SK-N-SH (cell line): ENCODE measurements around the gene KIDINS220. TPM values are rescaled to one million over a fixed set of nuclear protein-coding genes. Genes with fewer than 3 reads are reported as not detected.
A peak's percentile ranks its signal among the peaks of the same experiment; 100 is the strongest.

Experiments
- CTCF ChIA-PET: fragments of 300-600, 350-600 bp; formaldehyde crosslinking; extraction: SDS; loops from one replicate; lab custom pipeline; 2021; lab: Yijun Ruan, JAX
- POLR2A ChIA-PET: fragments of 350-600 bp; sonication (Branson Sonifier 250); formaldehyde crosslinking; extraction: SDS; loops from one replicate; lab custom pipeline; 2020; ENCODE audit warnings: antibody characterized with exemption, inconsistent platforms; lab: Yijun Ruan, JAX
- DNase-seq: peaks from one replicate; pipeline ENCODE4 v3.0.0; 2012
- H2AFZ ChIP-seq: fragments of 200-600 bp; sonication (generic); 2 replicates; pipeline ENCODE4 v1.8.1; 2016; ENCODE audit warnings: antibody characterized with exemption, mild to moderate bottlenecking, low read depth
- H3F3A ChIP-seq: fragments of 200-600 bp; sonication (generic); replicated peaks from 2 replicates; pipeline ENCODE3; 2016; ENCODE audit warnings: antibody characterized with exemption, mild to moderate bottlenecking; ENCODE audit not compliant: insufficient read depth
- H3K27ac ChIP-seq, 2 experiments: fragments of 200-500 bp in 1 of 2; fragments of 200-600 bp in 1 of 2; sonication (Bioruptor generic) in 1 of 2; sonication (generic), shearing (Covaris generic) in 1 of 2; 2 replicates each; pipeline versions ENCODE4 v1.5.1 to v1.6.1; 2014 to 2016; ENCODE audit warnings: low read depth in 2 of 2, inconsistent platforms in 1 of 2, low read length in 1 of 2, mild to moderate bottlenecking in 1 of 2, mixed read lengths in 1 of 2
- H3K27me3 ChIP-seq: fragments of 200-600 bp; sonication (generic), shearing (Covaris generic); 2 replicates; pipeline ENCODE4 v1.6.1; 2016; ENCODE audit warnings: mixed run types; ENCODE audit not compliant: insufficient read depth
- H3K36me3 ChIP-seq, 2 experiments: fragments of 200-500 bp in 1 of 2; fragments of 200-600 bp in 1 of 2; sonication (Bioruptor generic) in 1 of 2; sonication (generic) in 1 of 2; replicated peaks in 1 of 2; 2 replicates each; pipeline versions ENCODE3 to v1.5.1; 2014 to 2016; ENCODE audit warnings: low read length in 1 of 2, mild to moderate bottlenecking in 1 of 2; ENCODE audit not compliant: insufficient read depth in 2 of 2, control insufficient read depth in 1 of 2
- H3K4me1 ChIP-seq, 2 experiments: fragments of 200-500 bp in 1 of 2; fragments of 200-600 bp in 1 of 2; sonication (Bioruptor generic) in 1 of 2; sonication (generic), shearing (Covaris generic) in 1 of 2; 2 replicates each; pipeline versions ENCODE4 v1.5.1 to v1.6.1; 2014 to 2016; ENCODE audit warnings: low read depth in 1 of 2, low read length in 1 of 2, mixed run types in 1 of 2; ENCODE audit not compliant: insufficient read depth in 2 of 2, control insufficient read depth in 1 of 2
- H3K4me2 ChIP-seq: fragments of 200-600 bp; sonication (generic), shearing (Covaris generic); 2 replicates; pipeline ENCODE4 v1.6.1; 2017; ENCODE audit warnings: mixed run types
- H3K4me3 ChIP-seq, 2 experiments: fragments of 200-500 bp in 1 of 2; fragments of 200-600 bp in 1 of 2; sonication (Bioruptor generic) in 1 of 2; sonication (generic), shearing (Covaris generic) in 1 of 2; 2 replicates each; pipeline versions ENCODE4 v1.5.1 to v1.8.1; 2014 to 2016; ENCODE audit warnings: low read depth in 2 of 2, inconsistent platforms in 1 of 2, low read length in 1 of 2, mild to moderate bottlenecking in 1 of 2, mixed read lengths in 1 of 2, moderate library complexity in 1 of 2
- H3K79me2 ChIP-seq: fragments of 200-600 bp; sonication (generic); 2 replicates; pipeline ENCODE4 v1.8.1; 2017; ENCODE audit warnings: mild to moderate bottlenecking; ENCODE audit not compliant: insufficient read depth
- H3K9ac ChIP-seq: fragments of 200-600 bp; sonication (generic); 2 replicates; pipeline ENCODE4 v1.6.1; 2017; ENCODE audit warnings: mixed run types
- H3K9me2 ChIP-seq: fragments of 200-600 bp; sonication (generic); 2 replicates; pipeline ENCODE4 v1.6.1; 2017; ENCODE audit warnings: mixed run types
- H3K9me3 ChIP-seq: fragments of 200-600 bp; sonication (generic); 2 replicates; pipeline ENCODE4 v1.6.1; 2017; ENCODE audit warnings: mixed run types, mild to moderate bottlenecking, moderate library complexity
- H4K20me1 ChIP-seq: fragments of 200-600 bp; sonication (generic); 2 replicates; pipeline ENCODE4 v1.6.1; 2017; ENCODE audit warnings: mild to moderate bottlenecking, mixed run types; ENCODE audit not compliant: insufficient read depth
- ELF1 ChIP-seq: IDR thresholded peaks from 2 replicates; pipeline ENCODE4 v1.4.0; 2012
- FOXJ3 ChIP-seq: sonication (generic); formaldehyde crosslinking; IDR thresholded peaks from 2 replicates; pipeline ENCODE4 v1.5.1; 2020; ENCODE audit warnings: mild to moderate bottlenecking, missing genetic modification reagents
- MEF2A ChIP-seq: IDR thresholded peaks from 2 replicates; pipeline ENCODE4 v1.4.0; 2012; ENCODE audit warnings: low read depth, borderline replicate concordance
- MXI1 ChIP-seq: IDR thresholded peaks from 2 replicates; pipeline ENCODE4 v1.6.1; 2012; ENCODE audit warnings: mild to moderate bottlenecking, low read depth, low read length, improper control_type of control experiment
- NFIC ChIP-seq: IDR thresholded peaks from 2 replicates; pipeline ENCODE4 v1.4.0; 2012; ENCODE audit warnings: borderline replicate concordance
- NRF1 ChIP-seq: IDR thresholded peaks from 2 replicates; pipeline ENCODE4 v1.6.1; 2012; ENCODE audit warnings: low read depth, mild to moderate bottlenecking, low read length
- POLR2AphosphoS5 ChIP-seq: IDR thresholded peaks from 2 replicates; pipeline ENCODE4 v1.6.1; 2012; ENCODE audit warnings: low read depth, low read length
- RCOR1 ChIP-seq: fragments of 150-350 bp; IDR thresholded peaks from 2 replicates; pipeline ENCODE4 v1.6.1; 2017; ENCODE audit warnings: antibody characterized with exemption, low read length
- RXRA ChIP-seq: IDR thresholded peaks from 2 replicates; pipeline ENCODE4 v1.4.0; 2012; ENCODE audit warnings: low read depth, mild to moderate bottlenecking, borderline replicate concordance
- SIN3A ChIP-seq: IDR thresholded peaks from 2 replicates; pipeline ENCODE4 v1.6.1; 2012; ENCODE audit warnings: low read depth, mild to moderate bottlenecking, low read length, moderate library complexity, borderline replicate concordance
- TAF1 ChIP-seq: IDR thresholded peaks from 2 replicates; pipeline ENCODE4 v1.6.1; 2012; ENCODE audit warnings: low read depth, mild to moderate bottlenecking, low read length, moderate library complexity, borderline replicate concordance
- TEAD4 ChIP-seq: IDR thresholded peaks from 2 replicates; pipeline ENCODE4 v1.4.0; 2012; ENCODE audit warnings: mild to moderate bottlenecking, borderline replicate concordance; ENCODE audit not compliant: insufficient read depth
- YY1 ChIP-seq: IDR thresholded peaks from 2 replicates; pipeline ENCODE4 v1.4.0; 2012; ENCODE audit warnings: low read depth, mild to moderate bottlenecking
- WGBS: methylation state at CpG from one replicate; pipeline ENCODE4 v1.1.6; 2017; ENCODE audit warnings: low lambda C conversion rate; 5-methylcytosine and 5-hydroxymethylcytosine counted together
- polyA plus RNA-seq, 3 experiments: library from polyadenylated mRNA; depleted of rRNA; stranded (reverse); fragments of >200 nt; gene quantifications; 2 replicates each; pipeline ENCODE4 v1.2.3, GENCODE V29; 2012
- TF ChIP-seq, protein P1 (sequence below): IDR thresholded peaks from 2 replicates; pipeline ENCODE4 v1.6.1; 2012; ENCODE audit warnings: mild to moderate bottlenecking, low read depth, low read length, moderate library complexity
- TF ChIP-seq, protein P2 (sequence below): fragments of 200-600 bp; sonication (generic); IDR thresholded peaks from 2 replicates; pipeline ENCODE4 v1.6.1; 2017; ENCODE audit warnings: antibody characterized with exemption, mild to moderate bottlenecking, moderate library complexity
- TF ChIP-seq, protein P3 (sequence below): IDR thresholded peaks from 2 replicates; pipeline ENCODE4 v1.4.0; 2012; ENCODE audit warnings: low read depth, borderline replicate concordance
- TF ChIP-seq, protein P4 (sequence below): IDR thresholded peaks from 2 replicates; pipeline ENCODE4 v1.4.0; 2012; ENCODE audit warnings: low read depth
- TF ChIP-seq, protein P5 (sequence below): IDR thresholded peaks from 2 replicates; pipeline ENCODE4 v1.4.0; 2012; ENCODE audit warnings: low read depth, borderline replicate concordance
- TF ChIP-seq, protein P6 (sequence below): IDR thresholded peaks from 2 replicates; pipeline ENCODE4; 2012
- TF ChIP-seq, protein P7 (sequence below): fragments of 150-350 bp; IDR thresholded peaks from 2 replicates; pipeline ENCODE4 v1.6.1; 2017; ENCODE audit warnings: antibody characterized with exemption, low read length, low read depth, borderline replicate concordance

The KIDINS220 gene
- polyA plus RNA-seq, 1 of the 3 experiments (the other 2 are of a cell fraction): 18.2 TPM

DNA sequence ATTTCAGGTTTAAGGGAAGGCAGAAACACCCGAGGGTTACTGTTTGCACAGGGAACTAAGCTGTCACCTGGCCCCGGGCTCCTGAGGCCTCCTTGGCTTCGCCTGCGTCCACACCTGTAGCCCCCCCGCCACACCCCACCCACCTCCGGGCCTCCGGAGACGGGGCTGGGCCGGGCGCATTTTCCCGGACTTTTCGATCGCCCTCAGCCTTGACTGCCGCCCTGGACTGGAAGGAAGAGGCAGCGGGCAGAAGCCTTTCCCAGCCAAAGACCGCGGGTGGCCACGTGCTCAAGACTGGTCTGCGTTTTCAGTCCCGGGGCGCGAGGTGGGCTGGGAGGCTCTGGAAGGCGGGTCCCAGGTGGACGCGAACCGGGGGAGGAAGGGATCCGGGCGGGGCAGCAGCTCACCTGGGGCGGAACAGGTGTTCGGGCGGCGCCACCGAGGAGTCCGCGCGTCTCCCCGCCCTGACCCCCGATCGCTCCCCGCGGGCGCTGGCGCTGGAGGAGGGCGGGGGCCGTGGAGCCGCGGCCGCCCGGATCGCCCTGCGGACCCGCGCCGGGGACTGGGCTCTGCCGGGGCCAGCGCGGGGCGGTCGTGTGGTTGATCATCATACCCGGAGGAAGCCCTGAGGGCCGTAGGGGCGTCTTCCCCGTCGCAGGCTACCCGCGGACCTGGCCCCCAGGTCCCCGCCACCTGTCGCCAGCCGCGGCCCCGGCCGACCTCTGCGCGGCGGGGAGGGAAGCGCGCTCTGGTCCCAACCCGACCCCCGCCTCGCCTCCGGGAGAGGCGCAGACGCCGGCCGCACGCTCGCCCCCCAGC, 152.3 kb downstream of the KIDINS220 start:
- Histone ChIP-seq H3K9me3 (no peaks in the 10 kb centered on the region; the same call in 1 of the 2 replicates), H3K4me3 (peak overlapping the region; percentile 98 to 100), H4K20me1 (peaks cover 33% of the 10 kb centered on the region), H3K27me3 (no peaks in the 10 kb centered on the region), H3K27ac (peak overlapping the region; percentile 74 to 97), H3K4me2 (peak overlapping the region; percentile 92), H3K4me1 (peaks cover 8 to 24% of the 10 kb centered on the region in 2 experiments; a peak in 3 of 4 replicates), H3K9me2 (no peaks in the 10 kb centered on the region), H3K79me2 (peaks cover 42% of the 10 kb centered on the region), H3K36me3 (peaks cover 0 to 20% of the 10 kb centered on the region in 2 experiments), H3F3A (peaks cover 37% of the 10 kb centered on the region), H2AFZ (no peak overlapping the region; the same call in 1 of the 2 replicates), H3K9ac (peak overlapping the region; percentile 92)
- DNase-seq: no peak
- ChIA-PET POLR2A (interaction anchor here (0.7 to 1.0 kb wide), 3 partner anchors 104 to 148 kb away, joined by 3 to 4 read pairs (median 3); no protein-coding TSS in a partner anchor), CTCF (interaction anchor here (0.6 to 1.9 kb wide), 19 partner anchors 38 to 1587 kb away, joined by 3 to 24 read pairs (median 3); no protein-coding TSS in a partner anchor)
- under 1% methylated on average over 9 of the region's 87 CpGs for WGBS
- TF ChIP-seq ELF1 (0 out of 2 replicates have a peak, but pooled peaks have one; percentile 13), MEF2A (no peak), TAF1 (no peak), MXI1 (peak; percentile 83; the same call in 1 of the 2 replicates), SIN3A (peak; percentile 97), NRF1 (no peak), FOXJ3 (CRISPR knock-in tag) (no peak), TEAD4 (peak; percentile 59; the same call in 1 of the 2 replicates), RCOR1 (0 out of 2 replicates have a peak, but pooled peaks have one; percentile 3), RXRA (no peak), POLR2AphosphoS5 (peak; percentile 73), YY1 (no peak), NFIC (no peak)
- TF ChIP-seq, protein P1, sequence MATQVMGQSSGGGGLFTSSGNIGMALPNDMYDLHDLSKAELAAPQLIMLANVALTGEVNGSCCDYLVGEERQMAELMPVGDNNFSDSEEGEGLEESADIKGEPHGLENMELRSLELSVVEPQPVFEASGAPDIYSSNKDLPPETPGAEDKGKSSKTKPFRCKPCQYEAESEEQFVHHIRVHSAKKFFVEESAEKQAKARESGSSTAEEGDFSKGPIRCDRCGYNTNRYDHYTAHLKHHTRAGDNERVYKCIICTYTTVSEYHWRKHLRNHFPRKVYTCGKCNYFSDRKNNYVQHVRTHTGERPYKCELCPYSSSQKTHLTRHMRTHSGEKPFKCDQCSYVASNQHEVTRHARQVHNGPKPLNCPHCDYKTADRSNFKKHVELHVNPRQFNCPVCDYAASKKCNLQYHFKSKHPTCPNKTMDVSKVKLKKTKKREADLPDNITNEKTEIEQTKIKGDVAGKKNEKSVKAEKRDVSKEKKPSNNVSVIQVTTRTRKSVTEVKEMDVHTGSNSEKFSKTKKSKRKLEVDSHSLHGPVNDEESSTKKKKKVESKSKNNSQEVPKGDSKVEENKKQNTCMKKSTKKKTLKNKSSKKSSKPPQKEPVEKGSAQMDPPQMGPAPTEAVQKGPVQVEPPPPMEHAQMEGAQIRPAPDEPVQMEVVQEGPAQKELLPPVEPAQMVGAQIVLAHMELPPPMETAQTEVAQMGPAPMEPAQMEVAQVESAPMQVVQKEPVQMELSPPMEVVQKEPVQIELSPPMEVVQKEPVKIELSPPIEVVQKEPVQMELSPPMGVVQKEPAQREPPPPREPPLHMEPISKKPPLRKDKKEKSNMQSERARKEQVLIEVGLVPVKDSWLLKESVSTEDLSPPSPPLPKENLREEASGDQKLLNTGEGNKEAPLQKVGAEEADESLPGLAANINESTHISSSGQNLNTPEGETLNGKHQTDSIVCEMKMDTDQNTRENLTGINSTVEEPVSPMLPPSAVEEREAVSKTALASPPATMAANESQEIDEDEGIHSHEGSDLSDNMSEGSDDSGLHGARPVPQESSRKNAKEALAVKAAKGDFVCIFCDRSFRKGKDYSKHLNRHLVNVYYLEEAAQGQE: no peak
- TF ChIP-seq, protein P2, sequence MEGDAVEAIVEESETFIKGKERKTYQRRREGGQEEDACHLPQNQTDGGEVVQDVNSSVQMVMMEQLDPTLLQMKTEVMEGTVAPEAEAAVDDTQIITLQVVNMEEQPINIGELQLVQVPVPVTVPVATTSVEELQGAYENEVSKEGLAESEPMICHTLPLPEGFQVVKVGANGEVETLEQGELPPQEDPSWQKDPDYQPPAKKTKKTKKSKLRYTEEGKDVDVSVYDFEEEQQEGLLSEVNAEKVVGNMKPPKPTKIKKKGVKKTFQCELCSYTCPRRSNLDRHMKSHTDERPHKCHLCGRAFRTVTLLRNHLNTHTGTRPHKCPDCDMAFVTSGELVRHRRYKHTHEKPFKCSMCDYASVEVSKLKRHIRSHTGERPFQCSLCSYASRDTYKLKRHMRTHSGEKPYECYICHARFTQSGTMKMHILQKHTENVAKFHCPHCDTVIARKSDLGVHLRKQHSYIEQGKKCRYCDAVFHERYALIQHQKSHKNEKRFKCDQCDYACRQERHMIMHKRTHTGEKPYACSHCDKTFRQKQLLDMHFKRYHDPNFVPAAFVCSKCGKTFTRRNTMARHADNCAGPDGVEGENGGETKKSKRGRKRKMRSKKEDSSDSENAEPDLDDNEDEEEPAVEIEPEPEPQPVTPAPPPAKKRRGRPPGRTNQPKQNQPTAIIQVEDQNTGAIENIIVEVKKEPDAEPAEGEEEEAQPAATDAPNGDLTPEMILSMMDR: no peak
- TF ChIP-seq, protein P3, sequence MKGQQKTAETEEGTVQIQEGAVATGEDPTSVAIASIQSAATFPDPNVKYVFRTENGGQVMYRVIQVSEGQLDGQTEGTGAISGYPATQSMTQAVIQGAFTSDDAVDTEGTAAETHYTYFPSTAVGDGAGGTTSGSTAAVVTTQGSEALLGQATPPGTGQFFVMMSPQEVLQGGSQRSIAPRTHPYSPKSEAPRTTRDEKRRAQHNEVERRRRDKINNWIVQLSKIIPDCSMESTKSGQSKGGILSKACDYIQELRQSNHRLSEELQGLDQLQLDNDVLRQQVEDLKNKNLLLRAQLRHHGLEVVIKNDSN: peak; percentile 68; the same call in 1 of the 2 replicates
- TF ChIP-seq, protein P4, sequence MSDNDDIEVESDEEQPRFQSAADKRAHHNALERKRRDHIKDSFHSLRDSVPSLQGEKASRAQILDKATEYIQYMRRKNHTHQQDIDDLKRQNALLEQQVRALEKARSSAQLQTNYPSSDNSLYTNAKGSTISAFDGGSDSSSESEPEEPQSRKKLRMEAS: peak; percentile 94
- TF ChIP-seq, protein P5, sequence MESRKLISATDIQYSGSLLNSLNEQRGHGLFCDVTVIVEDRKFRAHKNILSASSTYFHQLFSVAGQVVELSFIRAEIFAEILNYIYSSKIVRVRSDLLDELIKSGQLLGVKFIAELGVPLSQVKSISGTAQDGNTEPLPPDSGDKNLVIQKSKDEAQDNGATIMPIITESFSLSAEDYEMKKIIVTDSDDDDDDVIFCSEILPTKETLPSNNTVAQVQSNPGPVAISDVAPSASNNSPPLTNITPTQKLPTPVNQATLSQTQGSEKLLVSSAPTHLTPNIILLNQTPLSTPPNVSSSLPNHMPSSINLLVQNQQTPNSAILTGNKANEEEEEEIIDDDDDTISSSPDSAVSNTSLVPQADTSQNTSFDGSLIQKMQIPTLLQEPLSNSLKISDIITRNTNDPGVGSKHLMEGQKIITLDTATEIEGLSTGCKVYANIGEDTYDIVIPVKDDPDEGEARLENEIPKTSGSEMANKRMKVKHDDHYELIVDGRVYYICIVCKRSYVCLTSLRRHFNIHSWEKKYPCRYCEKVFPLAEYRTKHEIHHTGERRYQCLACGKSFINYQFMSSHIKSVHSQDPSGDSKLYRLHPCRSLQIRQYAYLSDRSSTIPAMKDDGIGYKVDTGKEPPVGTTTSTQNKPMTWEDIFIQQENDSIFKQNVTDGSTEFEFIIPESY: peak; percentile 27; the same call in 1 of the 2 replicates
- TF ChIP-seq, protein P6, sequence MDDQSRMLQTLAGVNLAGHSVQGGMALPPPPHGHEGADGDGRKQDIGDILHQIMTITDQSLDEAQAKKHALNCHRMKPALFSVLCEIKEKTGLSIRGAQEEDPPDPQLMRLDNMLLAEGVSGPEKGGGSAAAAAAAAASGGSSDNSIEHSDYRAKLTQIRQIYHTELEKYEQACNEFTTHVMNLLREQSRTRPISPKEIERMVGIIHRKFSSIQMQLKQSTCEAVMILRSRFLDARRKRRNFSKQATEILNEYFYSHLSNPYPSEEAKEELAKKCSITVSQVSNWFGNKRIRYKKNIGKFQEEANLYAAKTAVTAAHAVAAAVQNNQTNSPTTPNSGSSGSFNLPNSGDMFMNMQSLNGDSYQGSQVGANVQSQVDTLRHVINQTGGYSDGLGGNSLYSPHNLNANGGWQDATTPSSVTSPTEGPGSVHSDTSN: peak; percentile 40
- TF ChIP-seq, protein P7, sequence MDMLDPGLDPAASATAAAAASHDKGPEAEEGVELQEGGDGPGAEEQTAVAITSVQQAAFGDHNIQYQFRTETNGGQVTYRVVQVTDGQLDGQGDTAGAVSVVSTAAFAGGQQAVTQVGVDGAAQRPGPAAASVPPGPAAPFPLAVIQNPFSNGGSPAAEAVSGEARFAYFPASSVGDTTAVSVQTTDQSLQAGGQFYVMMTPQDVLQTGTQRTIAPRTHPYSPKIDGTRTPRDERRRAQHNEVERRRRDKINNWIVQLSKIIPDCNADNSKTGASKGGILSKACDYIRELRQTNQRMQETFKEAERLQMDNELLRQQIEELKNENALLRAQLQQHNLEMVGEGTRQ: no peak; the same call in 1 of the 2 replicates
